Activated CD4-positive, alpha-beta memory T cell treated with anti-CD3 and anti-CD28 coated beads, Interleukin-2, amount 10 ng/mL, durations not matched to agents 7 days and 5 days (primary cell): ENCODE measurements around the gene HCN4. TPM values are rescaled to one million over a fixed set of nuclear protein-coding genes. Genes with fewer than 3 reads are reported as not detected.

ENCODE experiments used
- CTCF ChIA-PET: fragments of 350-600 bp; sonication (Branson Sonifier 250); formaldehyde crosslinking; loops from one replicate; lab custom pipeline; 2021; ENCODE audit warnings: antibody characterized with exemption, inconsistent platforms; lab: Charles Lee
- POLR2A ChIA-PET: fragments of 350-600 bp; sonication (Branson Sonifier 250); formaldehyde crosslinking; loops from one replicate; lab custom pipeline; 2021; ENCODE audit warnings: antibody characterized with exemption; lab: Charles Lee
- DNase-seq: peaks from one replicate; pipeline ENCODE4 v3.0.0-alpha.2; 2020
- H3K27ac Mint-ChIP-seq: one replicate; pipeline ENCODE4 v1.8.0; 2021; ENCODE audit warnings: mild to moderate bottlenecking, mixed read lengths
- H3K27me3 Mint-ChIP-seq: one replicate; pipeline ENCODE4 v1.8.0; 2021; ENCODE audit warnings: mixed read lengths
- H3K36me3 Mint-ChIP-seq: one replicate; pipeline ENCODE4 v1.8.0; 2021; ENCODE audit warnings: low read depth, mixed read lengths
- H3K4me1 Mint-ChIP-seq: one replicate; pipeline ENCODE4 v1.8.0; 2021; ENCODE audit warnings: mixed read lengths
- H3K4me3 Mint-ChIP-seq: one replicate; pipeline ENCODE4 v1.8.0; 2021; ENCODE audit warnings: mild to moderate bottlenecking, mixed read lengths
- H3K9me3 Mint-ChIP-seq: one replicate; pipeline ENCODE4 v1.8.0; 2021; ENCODE audit warnings: mixed read lengths
- total RNA-seq, 2 experiments: library from RNA; stranded (reverse); gene quantifications; one replicate each; pipeline ENCODE4 v1.2.3, GENCODE V29; 2021

HCN4 gene
- total RNA-seq, 2 experiments from 2014 or later: not detected

DNA sequence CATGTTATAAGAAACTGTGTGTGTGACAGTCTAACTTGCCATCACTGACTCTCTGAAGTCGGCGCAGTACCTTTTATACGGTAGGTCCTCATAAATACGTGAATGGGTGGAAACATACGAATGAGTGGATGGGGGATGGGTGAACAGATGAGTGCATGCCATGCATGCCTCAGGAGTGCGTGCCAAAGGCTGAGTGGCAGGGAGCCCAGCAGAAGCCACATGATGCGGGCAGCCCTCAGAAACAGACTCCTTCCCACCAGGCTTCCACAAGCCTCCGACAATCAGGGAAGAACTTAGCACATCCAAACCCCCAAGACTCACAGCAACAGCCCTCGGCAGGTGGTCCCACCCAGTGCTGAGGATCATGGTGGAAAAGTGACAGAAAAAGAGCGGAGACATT, 16.7 kb downstream of the HCN4 start:
- Mint-ChIP-seq H3K27ac (no peak overlapping the region), H3K36me3 (no peaks in the 10 kb centered on the region), H3K27me3 (no peaks in the 10 kb centered on the region), H3K4me1 (no peaks in the 10 kb centered on the region), H3K4me3 (no peak overlapping the region), H3K9me3 (no peaks in the 10 kb centered on the region)
- DNase-seq: no peak
- ChIA-PET POLR2A (no interaction called here), CTCF (no interaction called here)

DNA sequence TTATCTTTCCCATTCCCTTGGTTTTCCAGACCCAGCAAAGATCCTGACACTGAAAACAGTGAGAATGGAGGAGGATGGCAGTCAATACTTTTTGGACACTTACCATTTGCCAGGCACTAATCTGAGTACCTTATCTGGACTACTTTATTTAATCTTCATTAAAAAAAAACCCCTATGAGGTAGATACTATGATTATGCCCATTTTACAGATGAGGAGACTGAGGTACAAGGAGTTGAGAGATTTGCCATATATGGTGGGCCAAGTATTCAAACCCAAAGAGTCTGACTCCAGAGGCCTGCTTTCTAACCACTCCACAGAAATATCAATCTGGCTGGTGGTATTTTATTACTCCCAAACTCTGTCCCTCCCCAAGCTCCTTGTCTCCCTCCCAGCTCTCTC, 19.6 kb downstream of the HCN4 start:
- ChIA-PET CTCF (no interaction called here), POLR2A (no interaction called here)
- H3K36me3 Mint-ChIP-seq: no peaks in the 10 kb centered on the region
- no peaks in the 10 kb centered on the region for H3K4me1 Mint-ChIP-seq
- no peak for DNase-seq
- H3K27me3 Mint-ChIP-seq: no peaks in the 10 kb centered on the region
- no peak overlapping the region for H3K4me3 Mint-ChIP-seq
- H3K9me3 Mint-ChIP-seq: no peaks in the 10 kb centered on the region
- H3K27ac Mint-ChIP-seq: no peak overlapping the region

DNA sequence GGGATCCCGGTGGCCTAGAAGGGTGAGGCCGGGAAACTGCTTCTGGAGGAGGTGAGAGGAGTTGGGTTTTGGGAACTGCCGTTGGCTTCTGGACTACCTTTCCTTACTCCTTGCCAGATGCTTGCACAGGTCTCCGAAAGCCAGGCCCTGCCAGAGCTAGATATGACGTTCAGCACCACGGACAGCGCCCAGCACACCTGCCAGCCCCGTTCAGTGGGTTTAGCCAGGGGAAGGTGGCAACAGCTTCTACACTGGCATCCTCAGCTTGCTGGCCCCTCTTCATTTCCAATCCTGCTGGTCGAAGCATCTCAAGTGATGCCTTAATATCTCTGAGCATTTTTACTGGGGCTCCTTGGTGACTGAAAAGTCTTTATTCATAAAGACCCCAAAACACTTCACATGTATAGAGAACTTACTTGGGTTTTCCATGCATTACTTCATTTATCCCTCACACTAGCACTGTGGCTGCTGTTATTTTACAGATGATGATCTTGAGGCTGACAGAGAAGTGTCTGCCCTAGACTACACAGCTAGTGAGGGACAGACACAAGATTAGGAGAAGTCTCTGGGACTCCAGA, 21.9 kb downstream of the HCN4 start:
- Mint-ChIP-seq H3K27me3 (no peaks in the 10 kb centered on the region), H3K36me3 (no peaks in the 10 kb centered on the region), H3K4me1 (no peaks in the 10 kb centered on the region), H3K27ac (no peak overlapping the region), H3K9me3 (peaks cover 11% of the 10 kb centered on the region), H3K4me3 (no peak overlapping the region)
- DNase-seq: peak; percentile 73
- ChIA-PET POLR2A (no interaction called here), CTCF (no interaction called here)

DNA sequence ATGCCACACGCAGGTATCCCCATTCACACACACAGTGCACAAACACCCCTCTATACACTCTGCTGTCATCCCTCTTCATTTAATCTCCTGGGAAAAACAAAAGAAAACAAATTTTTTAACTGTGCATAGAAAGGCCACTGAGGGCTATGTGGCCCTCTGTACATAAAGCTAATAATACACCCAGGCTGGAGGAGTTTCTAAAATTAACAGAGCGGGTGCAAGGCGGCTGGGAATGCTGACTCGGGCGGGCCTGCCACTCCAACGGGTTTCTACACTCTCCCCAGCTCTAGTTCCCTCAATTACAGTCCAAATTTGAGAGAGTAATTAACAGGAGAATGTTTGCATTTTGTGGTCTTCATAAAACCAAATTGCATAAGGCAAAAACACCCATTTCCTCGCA, 23.1 kb downstream of the HCN4 start:
- Mint-ChIP-seq H3K9me3 (peaks cover 11% of the 10 kb centered on the region), H3K27ac (no peak overlapping the region), H3K4me1 (no peaks in the 10 kb centered on the region), H3K36me3 (no peaks in the 10 kb centered on the region), H3K4me3 (no peak overlapping the region), H3K27me3 (no peaks in the 10 kb centered on the region)
- ChIA-PET POLR2A (no interaction called here), CTCF (no interaction called here)
- DNase-seq: no peak

DNA sequence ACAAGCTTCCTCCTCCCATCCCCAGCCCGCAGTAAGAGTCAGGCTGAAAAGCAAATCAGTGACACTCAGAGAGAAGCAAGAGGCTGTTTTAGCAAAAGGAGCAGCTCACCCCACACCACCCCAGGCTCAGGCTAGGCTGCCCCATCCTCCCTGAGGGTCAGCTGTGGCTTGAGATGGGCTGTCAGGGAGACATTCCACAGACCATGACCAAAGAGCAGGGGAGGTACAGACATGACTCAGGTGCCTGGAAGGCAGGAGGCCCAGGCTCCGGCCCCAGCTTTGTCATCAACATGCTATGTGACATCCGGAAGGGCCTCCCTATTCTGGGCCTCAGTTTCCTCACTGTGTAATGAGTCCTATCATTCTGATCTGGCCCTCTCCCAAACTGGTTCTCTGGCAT, 24.7 kb downstream of the HCN4 start:
- Mint-ChIP-seq H3K9me3 (peaks cover 11% of the 10 kb centered on the region), H3K4me3 (no peak overlapping the region), H3K36me3 (no peaks in the 10 kb centered on the region), H3K27ac (no peak overlapping the region), H3K4me1 (no peaks in the 10 kb centered on the region), H3K27me3 (no peaks in the 10 kb centered on the region)
- DNase-seq: no peak
- ChIA-PET CTCF (no interaction called here), POLR2A (no interaction called here)

DNA sequence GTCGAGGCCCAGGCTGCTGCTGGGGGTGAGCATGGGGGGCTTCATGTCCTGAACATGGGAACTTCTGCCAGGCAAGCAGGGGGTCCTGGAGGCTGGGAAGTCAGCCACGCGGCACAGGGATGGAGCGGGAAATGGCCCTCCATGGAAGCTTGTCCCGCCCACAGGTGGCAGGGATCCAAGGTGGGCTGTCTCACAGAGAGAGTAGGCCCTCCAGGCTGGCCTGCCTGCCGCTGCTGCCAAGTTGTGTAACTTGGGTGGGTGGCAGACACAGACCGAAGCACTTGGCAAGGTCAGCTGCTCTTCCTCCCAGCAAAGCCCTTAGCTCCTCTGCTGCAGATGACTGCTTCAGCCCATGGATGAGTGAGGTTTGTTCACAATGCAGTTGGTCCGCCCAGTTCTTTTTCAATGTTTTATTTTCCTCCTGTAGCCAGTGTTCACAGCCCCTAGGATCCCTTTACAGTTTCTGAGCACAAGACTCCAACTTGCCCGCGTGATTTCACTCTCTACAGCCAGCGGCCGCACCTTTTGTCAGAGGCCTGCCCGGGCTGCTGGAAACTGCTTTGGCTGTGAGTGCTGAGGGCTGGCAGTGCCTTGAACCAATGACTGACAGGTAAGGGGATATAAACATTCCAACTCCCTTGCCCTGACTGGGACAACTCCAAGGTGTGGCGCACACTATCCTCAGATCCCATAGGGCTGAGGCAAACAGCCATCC, 26.7 kb downstream of the HCN4 start:
- H3K4me3 Mint-ChIP-seq: no peak overlapping the region
- no peak for DNase-seq

DNA sequence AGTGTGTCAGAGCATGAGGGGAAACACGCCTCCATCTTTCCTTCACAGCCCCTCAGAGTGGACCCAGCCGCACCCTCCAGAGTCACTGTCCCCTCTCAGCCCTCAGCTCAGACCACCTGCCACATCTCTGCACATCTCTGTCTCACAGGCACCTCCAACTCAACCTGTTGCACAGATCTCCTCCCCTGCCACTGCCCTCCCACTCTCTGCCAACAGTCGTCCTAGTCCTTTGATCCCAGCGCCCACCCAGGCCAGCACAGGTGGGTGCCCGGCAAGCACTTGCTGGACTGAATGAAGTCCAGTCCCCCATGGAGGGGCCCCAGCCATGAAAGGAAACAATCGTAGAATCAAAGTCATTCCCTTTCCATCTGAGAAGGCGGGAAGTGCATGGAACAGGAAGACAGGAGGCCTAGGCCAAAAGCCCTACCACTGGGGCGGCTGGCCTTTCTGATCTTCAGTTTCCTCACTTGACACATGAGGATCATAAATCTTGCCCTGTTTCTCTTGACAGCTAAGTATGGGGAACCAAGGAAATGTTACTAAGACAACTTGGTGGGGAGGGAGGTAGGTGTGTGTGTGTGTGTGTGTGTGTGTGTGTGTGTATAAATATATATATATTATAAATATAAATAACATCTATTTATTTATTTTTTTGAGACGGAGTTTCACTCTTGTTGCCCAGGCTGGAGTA, 28.1 kb downstream of the HCN4 start:
- DNase-seq: no peak
- Mint-ChIP-seq H3K36me3 (no peaks in the 10 kb centered on the region), H3K27ac (no peak overlapping the region), H3K4me3 (no peak overlapping the region), H3K4me1 (no peaks in the 10 kb centered on the region), H3K9me3 (peaks cover 11% of the 10 kb centered on the region), H3K27me3 (no peaks in the 10 kb centered on the region)
- ChIA-PET CTCF (no interaction called here), POLR2A (no interaction called here)

More for the DNA sequence above, 26.7 kb downstream of the HCN4 start:
- Mint-ChIP-seq H3K27ac (no peak overlapping the region), H3K9me3 (peaks cover 11% of the 10 kb centered on the region), H3K4me1 (no peaks in the 10 kb centered on the region), H3K36me3 (no peaks in the 10 kb centered on the region), H3K27me3 (no peaks in the 10 kb centered on the region)
- CTCF ChIA-PET: no interaction called here
- POLR2A ChIA-PET: no interaction called here

DNA sequence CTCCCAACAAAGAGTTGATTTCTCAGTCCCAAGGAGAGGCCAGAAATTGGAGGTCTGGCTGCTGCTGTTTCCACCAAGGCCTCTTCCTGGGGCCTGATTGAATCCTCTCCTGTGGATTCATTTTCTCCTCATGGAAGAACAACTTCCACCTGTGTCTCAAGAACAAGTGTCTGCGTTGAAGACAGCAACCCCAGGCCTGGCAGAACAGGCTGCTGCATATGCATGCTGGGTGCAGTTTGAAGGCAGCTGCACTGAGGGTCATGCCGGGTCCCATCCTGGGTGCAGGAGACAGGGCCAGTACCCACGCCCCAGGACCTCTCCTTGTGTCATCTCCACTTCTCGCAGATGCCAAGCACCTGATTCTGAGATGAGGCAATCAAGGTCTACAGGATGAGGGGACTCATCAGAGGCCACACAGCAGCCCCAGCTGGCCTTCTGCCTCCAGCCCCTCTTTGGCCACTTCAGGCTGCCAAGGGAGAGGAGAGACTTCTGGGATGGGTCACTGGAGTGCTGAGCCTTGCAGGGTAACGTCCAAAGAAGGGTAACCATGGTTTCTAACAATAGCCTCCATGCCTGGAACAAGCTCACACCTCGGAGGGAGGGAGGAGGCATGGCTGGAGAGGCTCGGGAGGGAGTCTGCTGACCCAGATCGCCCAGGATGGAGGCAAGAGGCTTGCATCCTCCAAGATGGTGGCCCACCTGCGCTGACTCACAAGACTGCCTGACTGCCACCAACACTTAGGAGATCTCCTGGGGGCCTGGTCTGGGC, 30.0 kb downstream of the HCN4 start:
- Mint-ChIP-seq H3K27me3 (no peaks in the 10 kb centered on the region), H3K4me3 (no peak overlapping the region), H3K27ac (no peak overlapping the region), H3K9me3 (peaks cover 11% of the 10 kb centered on the region), H3K36me3 (no peaks in the 10 kb centered on the region), H3K4me1 (no peaks in the 10 kb centered on the region)
- CTCF ChIA-PET: no interaction called here
- POLR2A ChIA-PET: no interaction called here
- DNase-seq: no peak

DNA sequence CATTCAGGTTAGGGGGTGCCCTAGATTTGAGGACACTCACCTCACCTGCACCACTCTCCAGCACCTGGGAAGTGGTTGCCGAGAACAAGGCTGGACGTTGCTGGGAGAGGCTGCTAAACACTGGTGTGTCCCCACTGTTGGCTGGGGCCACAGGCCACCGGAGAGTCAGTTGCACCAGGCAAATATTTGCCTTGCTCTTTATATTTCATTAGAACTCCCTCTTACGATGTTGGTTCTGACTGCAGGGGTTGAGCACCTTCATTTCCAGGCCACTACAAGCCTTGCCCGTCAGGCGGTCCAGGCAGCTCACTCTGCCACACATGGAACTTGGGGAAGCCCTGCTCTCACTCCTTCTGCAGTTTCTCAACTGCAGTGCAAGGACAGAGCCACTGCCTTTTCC, 30.7 kb downstream of the HCN4 start:
- ChIA-PET POLR2A (no interaction called here), CTCF (no interaction called here)
- no peak for DNase-seq
- Mint-ChIP-seq H3K4me3 (no peak overlapping the region), H3K4me1 (no peaks in the 10 kb centered on the region), H3K27ac (no peak overlapping the region), H3K27me3 (no peaks in the 10 kb centered on the region), H3K36me3 (no peaks in the 10 kb centered on the region), H3K9me3 (peaks cover 3% of the 10 kb centered on the region)

DNA sequence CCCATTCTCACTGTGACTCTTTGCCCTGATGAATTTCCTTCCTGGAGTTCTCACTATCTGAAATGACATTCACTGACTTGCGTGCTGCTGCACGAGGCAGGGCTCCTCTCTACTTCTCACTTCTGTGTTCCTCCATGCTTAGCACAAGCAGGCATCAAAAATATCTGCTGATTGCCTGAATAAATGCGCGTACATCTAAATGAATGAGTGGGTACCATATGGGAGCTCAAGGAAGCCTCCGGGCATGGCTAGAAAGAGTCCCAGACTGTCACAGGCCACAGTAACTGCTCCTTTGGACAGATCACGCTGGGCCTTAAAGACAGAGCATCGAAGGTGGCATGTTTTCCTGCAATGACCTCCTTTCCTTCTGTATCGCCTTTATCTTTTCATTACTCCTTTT, 31.6 kb downstream of the HCN4 start:
- Mint-ChIP-seq H3K27ac (no peak overlapping the region), H3K9me3 (no peaks in the 10 kb centered on the region), H3K36me3 (no peaks in the 10 kb centered on the region), H3K27me3 (no peaks in the 10 kb centered on the region), H3K4me1 (no peaks in the 10 kb centered on the region), H3K4me3 (no peak overlapping the region)
- DNase-seq: no peak
- CTCF ChIA-PET: no interaction called here
- POLR2A ChIA-PET: no interaction called here

DNA sequence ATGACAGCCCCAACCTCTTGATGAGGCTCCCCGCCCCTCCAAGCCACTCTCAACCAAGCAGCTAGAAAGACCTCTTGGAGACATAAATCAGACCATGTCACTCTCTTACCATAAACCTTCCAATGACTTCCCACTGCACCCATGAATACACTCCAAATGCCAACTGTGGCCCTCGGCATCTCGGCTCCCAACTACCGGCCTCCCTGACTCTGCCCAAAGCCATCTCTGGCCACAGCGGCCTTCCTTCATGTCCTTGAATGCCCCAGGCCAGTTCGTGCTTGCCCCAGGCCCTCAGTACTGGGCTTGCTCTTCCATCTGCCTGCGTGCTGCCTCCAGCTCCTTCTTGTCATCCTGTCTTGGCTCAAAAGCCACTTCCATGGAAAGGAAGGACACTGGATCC, 32.0 kb downstream of the HCN4 start:
- ChIA-PET POLR2A (no interaction called here), CTCF (no interaction called here)
- H3K4me1 Mint-ChIP-seq: no peaks in the 10 kb centered on the region
- no peak for DNase-seq
- H3K4me3 Mint-ChIP-seq: no peak overlapping the region
- H3K36me3 Mint-ChIP-seq: no peaks in the 10 kb centered on the region
- H3K27ac Mint-ChIP-seq: no peak overlapping the region
- H3K9me3 Mint-ChIP-seq: no peaks in the 10 kb centered on the region
- H3K27me3 Mint-ChIP-seq: no peaks in the 10 kb centered on the region

DNA sequence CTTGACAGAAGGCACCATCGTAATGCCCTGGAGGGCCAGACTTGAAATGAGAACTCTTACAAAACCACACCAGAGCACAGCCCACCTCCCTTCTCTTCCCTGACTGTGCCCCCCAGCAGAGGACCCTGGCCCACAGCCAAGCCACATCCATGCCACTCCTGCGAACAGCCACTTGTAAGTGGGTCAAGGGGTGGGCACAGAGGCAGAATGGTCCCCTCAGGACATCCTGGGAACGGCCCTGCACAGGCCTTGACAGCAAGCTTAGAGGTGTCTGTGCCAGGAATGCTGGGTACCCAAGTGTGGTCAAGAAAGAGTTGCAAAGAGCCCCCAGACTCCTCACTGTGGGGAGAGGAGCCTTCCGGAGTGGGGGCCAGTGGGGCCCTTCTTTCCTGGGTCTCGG, 33.3 kb downstream of the HCN4 start:
- no peak for DNase-seq
- H3K4me3 Mint-ChIP-seq: no peak overlapping the region
- no peaks in the 10 kb centered on the region for H3K27me3 Mint-ChIP-seq
- no peaks in the 10 kb centered on the region for H3K4me1 Mint-ChIP-seq
- H3K36me3 Mint-ChIP-seq: no peaks in the 10 kb centered on the region
- no peak overlapping the region for H3K27ac Mint-ChIP-seq
- POLR2A ChIA-PET: no interaction called here
- CTCF ChIA-PET: no interaction called here
- H3K9me3 Mint-ChIP-seq: no peaks in the 10 kb centered on the region

DNA sequence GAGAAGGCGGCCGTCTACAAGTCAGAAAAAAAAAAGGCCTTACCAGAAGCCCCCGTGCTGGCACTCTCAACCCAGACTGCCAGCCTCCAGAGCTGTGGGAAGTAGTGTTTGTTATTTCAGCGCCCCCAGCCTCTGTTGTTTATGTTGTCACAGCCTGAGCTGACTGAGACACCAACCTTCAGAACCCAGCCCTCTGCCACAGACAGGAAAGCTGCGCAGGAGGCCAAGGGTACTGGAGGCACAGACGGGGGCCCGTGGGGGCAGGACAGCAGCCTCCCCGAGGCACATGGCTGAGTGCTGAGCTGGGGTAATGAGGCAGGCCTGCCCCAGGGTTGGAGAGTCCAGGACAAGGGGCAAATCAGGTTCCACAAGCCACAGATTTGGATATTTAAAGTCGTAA, 33.7 kb downstream of the HCN4 start:
- no peak for DNase-seq
- Mint-ChIP-seq H3K27me3 (no peaks in the 10 kb centered on the region), H3K4me3 (no peak overlapping the region), H3K27ac (no peak overlapping the region), H3K9me3 (no peaks in the 10 kb centered on the region), H3K4me1 (no peaks in the 10 kb centered on the region), H3K36me3 (no peaks in the 10 kb centered on the region)
- POLR2A ChIA-PET: interaction anchor here (1.7 kb wide), 1 partner anchor 298 kb away, joined by 3 read pairs; the partner anchor contains the start of gene NPTN
- CTCF ChIA-PET: no interaction called here
